Dendritic cell treated with granulocyte-macrophage colony-stimulating factor and Interleukin-4, amounts not matched to agents 40 ng/mL and 50 ng/mL, for 4 days (primary cell): Measurements from ENCODE around the gene IL15.
"Not testable (repeated sequence)": the region's sequence is repeated elsewhere in the genome, so short reads cannot be mapped to it uniquely, and the experiment has no call there.

Source experiments
- H3K27ac Mint-ChIP-seq: one replicate; pipeline ENCODE4 v1.8.0; 2022; ENCODE audit warnings: mild to moderate bottlenecking, mixed read lengths
- H3K27me3 Mint-ChIP-seq: one replicate; pipeline ENCODE4 v1.8.0; 2022; ENCODE audit warnings: mild to moderate bottlenecking, mixed read lengths
- H3K36me3 Mint-ChIP-seq: one replicate; pipeline ENCODE4 v1.8.0; 2022; ENCODE audit warnings: low read depth, mixed read lengths
- H3K4me1 Mint-ChIP-seq: one replicate; pipeline ENCODE4 v1.8.0; 2022; ENCODE audit warnings: low read depth, mixed read lengths
- H3K4me3 Mint-ChIP-seq: one replicate; pipeline ENCODE4 v1.8.0; 2022; ENCODE audit warnings: mild to moderate bottlenecking, moderate library complexity, mixed read lengths
- H3K9me3 Mint-ChIP-seq: one replicate; pipeline ENCODE4 v1.8.0; 2022; ENCODE audit warnings: mixed read lengths
- intact Hi-C: fragments of 100-400 bp; cut with micrococcal nuclease; formaldehyde crosslinking; loops from one replicate; pipeline ENCODE4 v1.15.0; 2022

The IL15 gene

GRCh38 chr4:141731481-141731880, 95.1 kb downstream of the IL15 start:
- Mint-ChIP-seq H3K4me1 (no peaks in the 10 kb centered on the region), H3K4me3 (no peak overlapping the region), H3K9me3 (peaks cover 6% of the 10 kb centered on the region), H3K36me3 (no peaks in the 10 kb centered on the region), H3K27ac (no peak overlapping the region), H3K27me3 (no peaks in the 10 kb centered on the region)
- intact Hi-C loops: no loop called here

GRCh38 chr4:141739636-141740035, 103.3 kb downstream of the IL15 start:
- H3K9me3 Mint-ChIP-seq: peaks cover 61% of the 10 kb centered on the region
- no peaks in the 10 kb centered on the region for H3K36me3 Mint-ChIP-seq
- no peak overlapping the region for H3K4me3 Mint-ChIP-seq
- intact Hi-C loops: no loop called here
- no peak overlapping the region for H3K27ac Mint-ChIP-seq
- H3K27me3 Mint-ChIP-seq: no peaks in the 10 kb centered on the region
- H3K4me1 Mint-ChIP-seq: no peaks in the 10 kb centered on the region

DNA sequence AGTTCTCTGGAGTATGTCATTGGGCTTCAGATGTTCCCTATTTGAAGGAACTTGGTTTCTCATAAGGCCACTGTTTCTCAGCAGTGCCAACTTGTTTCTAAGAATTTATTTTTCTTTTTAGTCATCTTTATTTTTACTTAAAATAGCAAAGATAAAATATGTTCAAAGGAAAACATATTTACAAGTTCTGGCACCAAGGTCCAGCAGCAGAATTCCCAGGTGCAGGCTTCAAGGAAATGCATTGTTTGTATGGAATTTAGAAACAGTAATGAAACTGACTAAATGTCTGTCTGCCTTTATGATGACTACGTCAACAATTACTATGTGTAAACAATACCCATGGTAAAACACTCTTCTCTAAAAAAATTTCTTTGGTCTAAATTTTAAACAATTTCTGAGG, 109.6 kb downstream of the IL15 start:
- intact Hi-C loops: no loop called here
- Mint-ChIP-seq H3K4me3 (no peak overlapping the region), H3K9me3 (peaks cover 12% of the 10 kb centered on the region), H3K4me1 (no peaks in the 10 kb centered on the region), H3K36me3 (no peaks in the 10 kb centered on the region), H3K27me3 (no peaks in the 10 kb centered on the region), H3K27ac (no peak overlapping the region)

DNA sequence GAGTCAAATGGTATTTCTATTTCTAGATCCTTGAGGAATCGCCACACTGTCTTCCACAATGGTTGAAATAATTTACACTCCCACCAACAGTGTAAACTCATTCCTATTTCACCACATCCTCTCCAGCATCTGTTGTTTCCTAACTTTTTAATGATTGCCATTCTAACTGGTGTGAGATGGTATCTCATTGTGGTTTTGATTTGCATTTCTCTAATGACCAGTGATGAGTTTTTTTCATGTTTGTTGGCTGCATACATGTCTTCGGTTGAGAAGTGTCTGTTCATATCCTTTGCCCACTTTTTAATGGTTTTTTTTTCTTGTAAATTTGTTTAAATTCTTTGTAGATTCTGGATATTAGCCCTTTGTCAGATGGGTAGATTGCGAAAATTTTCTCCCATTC, 115.4 kb downstream of the IL15 start:
- H3K4me1 Mint-ChIP-seq, H3K9me3 Mint-ChIP-seq: not testable (repeated sequence)

DNA sequence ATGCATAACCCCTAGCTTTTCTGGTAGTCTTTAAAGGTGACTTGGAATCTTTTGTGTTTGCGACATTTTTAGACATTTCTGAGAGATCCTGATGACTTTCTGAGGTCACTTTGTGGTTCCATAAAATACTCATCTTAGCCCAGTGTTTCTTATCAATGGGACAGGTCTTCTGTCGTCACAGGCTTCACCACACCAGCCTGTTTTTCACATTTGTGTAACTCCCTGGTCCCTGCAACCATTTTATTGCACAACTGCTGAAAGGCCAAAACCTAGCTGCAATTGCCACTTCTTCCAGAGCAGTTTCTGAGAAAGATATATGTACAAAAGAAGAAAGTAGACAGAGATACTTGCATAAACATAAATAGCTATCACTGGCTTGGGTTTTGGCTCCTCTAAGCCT, 120.9 kb downstream of the IL15 start:
- Mint-ChIP-seq H3K36me3 (no peaks in the 10 kb centered on the region), H3K4me1 (no peaks in the 10 kb centered on the region), H3K27ac (no peak overlapping the region), H3K4me3 (no peak overlapping the region), H3K27me3 (no peaks in the 10 kb centered on the region), H3K9me3 (no peaks in the 10 kb centered on the region)
- intact Hi-C loops: no loop called here

More for the DNA sequence above, 115.4 kb downstream of the IL15 start:
- H3K27ac Mint-ChIP-seq, H3K36me3 Mint-ChIP-seq, H3K27me3 Mint-ChIP-seq, H3K4me3 Mint-ChIP-seq, intact Hi-C loops: not testable (repeated sequence)

DNA sequence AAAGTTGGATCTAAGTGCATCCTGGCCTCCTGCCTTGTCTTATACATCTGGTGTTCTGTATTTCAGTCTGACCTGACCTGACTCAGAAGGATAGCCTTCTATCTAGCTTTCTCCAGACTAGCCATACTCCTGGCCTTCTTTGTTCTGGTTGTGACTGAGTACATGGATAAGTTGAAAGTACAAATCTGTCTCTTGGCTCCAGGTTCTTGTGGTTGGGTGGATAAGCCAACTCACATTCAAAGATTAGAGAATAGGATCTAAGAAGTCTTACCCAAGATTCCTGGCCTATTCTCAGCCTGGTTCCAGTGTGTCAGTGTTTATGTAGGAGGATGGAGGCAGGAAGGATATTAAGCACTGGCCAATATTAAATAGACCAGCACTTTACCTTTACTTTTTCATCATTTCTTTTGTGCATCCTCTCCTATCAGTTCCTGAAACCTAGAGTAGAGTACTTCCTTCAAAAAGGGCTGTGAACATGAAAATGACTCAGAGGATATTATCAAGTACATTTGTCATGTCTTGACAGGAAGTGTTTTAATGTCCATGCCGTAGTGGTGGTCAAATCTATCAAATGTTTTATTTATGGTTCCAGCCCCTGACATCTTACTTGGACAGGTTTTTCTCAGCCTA, 123.5 kb downstream of the IL15 start:
- H3K9me3 Mint-ChIP-seq: peaks cover 3% of the 10 kb centered on the region
- H3K27ac Mint-ChIP-seq: no peak overlapping the region
- no peaks in the 10 kb centered on the region for H3K27me3 Mint-ChIP-seq
- no peak overlapping the region for H3K4me3 Mint-ChIP-seq
- H3K36me3 Mint-ChIP-seq: no peaks in the 10 kb centered on the region
- intact Hi-C loops: no loop called here
- no peaks in the 10 kb centered on the region for H3K4me1 Mint-ChIP-seq

- Mint-ChIP-seq H3K27ac (no peak overlapping the region), H3K36me3 (no peaks in the 10 kb centered on the region), H3K4me1 (no peaks in the 10 kb centered on the region), H3K27me3 (no peaks in the 10 kb centered on the region), H3K9me3 (peaks cover 8% of the 10 kb centered on the region), H3K4me3 (no peak overlapping the region)
- intact Hi-C loops: no loop called here
Observed at GRCh38 chr4:141761926-141762325, 125.5 kb downstream of the IL15 start.

DNA sequence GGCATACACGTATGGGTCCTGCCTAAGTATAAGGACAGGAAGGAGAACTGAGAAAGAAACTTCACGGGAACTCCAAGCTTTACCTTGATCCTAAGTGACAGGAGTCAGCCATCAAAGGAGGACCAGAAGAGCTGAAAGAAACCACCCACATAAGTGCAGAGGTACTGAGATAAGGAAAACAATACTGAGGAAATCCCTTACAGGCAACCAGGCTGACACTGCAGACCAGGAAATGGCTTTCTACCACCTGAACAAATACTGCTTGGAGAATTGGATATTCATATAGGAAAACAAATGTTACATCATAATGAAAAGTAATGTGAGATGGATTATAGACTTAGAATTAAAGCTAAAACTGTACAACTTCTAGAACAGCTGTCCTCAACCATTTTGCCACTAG, 127.0 kb downstream of the IL15 start:
- Mint-ChIP-seq H3K27me3 (no peaks in the 10 kb centered on the region), H3K27ac (no peak overlapping the region), H3K36me3 (no peaks in the 10 kb centered on the region), H3K4me3 (no peak overlapping the region), H3K9me3 (peaks cover 8% of the 10 kb centered on the region), H3K4me1 (no peaks in the 10 kb centered on the region)
- intact Hi-C loops: no loop called here

DNA sequence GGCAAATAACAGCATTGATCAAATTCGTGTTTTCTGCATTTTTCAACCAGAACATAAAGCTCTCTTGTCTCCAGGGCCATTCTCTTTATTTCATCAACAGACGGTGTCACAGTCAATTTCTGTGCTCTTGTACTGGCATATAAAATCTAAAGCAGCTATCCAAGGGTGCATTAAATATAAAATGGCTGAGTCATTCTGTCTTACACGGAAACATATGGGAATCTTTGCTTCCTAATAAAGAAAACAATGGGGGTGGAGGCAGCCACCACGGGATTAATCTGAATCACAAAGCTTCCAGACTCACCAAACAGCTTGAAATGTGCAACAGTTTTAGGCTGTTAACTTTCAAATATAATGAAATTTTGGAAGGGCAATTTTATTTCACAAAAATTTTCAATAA, 132.6 kb downstream of the IL15 start:
- H3K4me3 Mint-ChIP-seq: no peak overlapping the region
- no peak overlapping the region for H3K27ac Mint-ChIP-seq
- H3K36me3 Mint-ChIP-seq: no peaks in the 10 kb centered on the region
- H3K27me3 Mint-ChIP-seq: no peaks in the 10 kb centered on the region
- intact Hi-C loops: no loop called here
- H3K4me1 Mint-ChIP-seq: no peaks in the 10 kb centered on the region
- H3K9me3 Mint-ChIP-seq: peaks cover 8% of the 10 kb centered on the region

DNA sequence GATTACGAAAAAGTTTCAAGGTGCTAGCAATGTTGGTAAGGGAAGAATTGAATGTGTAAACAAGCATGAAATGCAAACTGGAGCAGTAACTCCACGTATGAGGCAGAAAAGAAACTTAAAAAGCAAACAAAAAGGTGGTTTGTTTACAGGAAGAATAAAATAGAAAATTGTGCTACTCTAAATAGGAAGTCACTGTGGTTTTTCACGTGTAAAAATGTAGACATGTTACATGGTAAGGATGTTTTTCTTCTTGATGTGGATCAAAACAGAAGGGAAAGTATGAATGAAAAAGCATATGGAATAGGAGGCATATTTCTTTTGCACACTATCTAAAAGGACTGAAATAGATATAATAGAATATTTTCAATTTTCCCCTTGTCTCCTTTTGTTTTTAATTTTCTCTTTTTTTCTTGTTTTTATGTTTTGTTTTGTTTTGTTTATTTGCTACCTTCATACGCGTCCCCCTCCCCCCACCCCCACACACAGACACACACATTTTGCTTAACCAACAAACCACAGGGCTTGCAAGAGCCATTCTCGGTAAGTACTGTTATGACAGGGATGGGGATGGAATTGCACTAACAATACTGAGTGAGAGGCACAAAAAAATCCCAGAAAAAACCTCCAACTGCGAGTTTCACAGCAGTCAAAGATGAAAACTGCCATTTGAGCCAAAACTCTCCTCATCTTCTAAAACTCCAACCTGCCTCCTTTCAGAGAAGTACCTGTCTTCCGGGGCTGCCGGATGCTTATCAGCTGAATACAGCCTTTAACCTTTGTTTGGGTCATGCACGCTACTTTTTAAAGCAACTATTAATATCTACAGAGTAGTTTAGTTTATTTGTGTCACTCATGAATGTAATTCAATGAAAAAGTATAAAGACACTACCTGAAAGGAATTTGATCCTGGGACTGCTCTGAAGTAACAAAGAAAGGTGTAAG, 135.8 kb downstream of the IL15 start:
- Mint-ChIP-seq H3K36me3 (no peaks in the 10 kb centered on the region), H3K4me1 (no peaks in the 10 kb centered on the region), H3K27me3 (no peaks in the 10 kb centered on the region), H3K27ac (no peak overlapping the region), H3K9me3 (no peaks in the 10 kb centered on the region), H3K4me3 (no peak overlapping the region)
- intact Hi-C loops: no loop called here

- Mint-ChIP-seq H3K9me3 (no peaks in the 10 kb centered on the region), H3K4me3 (no peak overlapping the region), H3K4me1 (no peaks in the 10 kb centered on the region), H3K27me3 (no peaks in the 10 kb centered on the region), H3K36me3 (no peaks in the 10 kb centered on the region), H3K27ac (no peak overlapping the region)
- intact Hi-C loops: no loop called here
Observed at GRCh38 chr4:141772838-141773237, 136.5 kb downstream of the IL15 start.

- Mint-ChIP-seq H3K36me3 (no peaks in the 10 kb centered on the region), H3K27me3 (no peaks in the 10 kb centered on the region), H3K4me3 (no peak overlapping the region), H3K4me1 (no peaks in the 10 kb centered on the region), H3K27ac (no peak overlapping the region), H3K9me3 (peaks cover 13% of the 10 kb centered on the region)
- intact Hi-C loops: no loop called here
Observed at GRCh38 chr4:141782205-141782604, 145.8 kb downstream of the IL15 start.
